Measurements from ENCODE around the gene ANKRD42. TPM values are rescaled to one million over a fixed set of nuclear protein-coding genes. Genes with fewer than 3 reads are reported as not detected.
A peak's percentile ranks its signal among the peaks of the same experiment; 100 is the strongest.

The ANKRD42 gene
- 1 to 10 TPM; 7.7 to 8.0 TPM for total RNA-seq

- DNase-seq (ENCODE audit: low spot score): peak; percentile 95
- Histone ChIP-seq H3K27me3 (no peaks in the 10 kb centered on the region), H3K27ac (peak within 1 kb of the TSS; percentile 90 to 92), H3K4me3 (peak within 1 kb of the TSS; percentile 83 to 94), H3K4me1 (peaks cover 0 to 31% of the 10 kb centered on the region in 2 donors), H3K9me3 (no peaks in the 10 kb centered on the region), H3K36me3 (peaks cover 32% of the 10 kb centered on the region)
- no peak for TF ChIP-seq CTCF (IDR thresholded peaks at IDR 0.05)
Observed at GRCh38 chr11:83193315-83194280, at the start of gene ANKRD42. TSS of gene ANKRD42 (plus strand) at chr11:83193712. CDS start at chr11:83194671, 959 bp downstream.

DNA sequence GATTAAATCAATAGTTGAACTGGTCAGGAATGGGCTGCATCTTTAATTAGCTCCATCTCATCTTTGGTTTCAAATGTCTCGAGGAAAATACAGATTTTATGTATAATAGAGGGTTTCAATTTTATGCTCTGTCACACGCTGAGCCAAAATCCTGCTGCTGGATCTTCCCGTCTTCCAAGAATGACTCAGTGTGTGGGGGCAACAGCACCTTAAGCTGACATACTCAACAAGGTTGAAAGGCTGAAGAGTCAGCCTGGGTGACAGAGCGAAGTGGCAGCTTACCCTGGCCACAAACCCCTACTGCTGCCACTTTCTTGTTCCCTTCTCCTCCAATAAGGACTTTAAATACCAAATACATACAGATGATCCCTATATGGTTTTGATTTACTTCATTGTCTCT, 45.6 kb upstream of the ANKRD42 start:
- no peak for DNase-seq (ENCODE audit: low spot score)
- Histone ChIP-seq H3K9me3 (no peaks in the 10 kb centered on the region), H3K27ac (no peak overlapping the region), H3K4me1 (no peaks in the 10 kb centered on the region), H3K4me3 (no peak overlapping the region), H3K36me3 (no peaks in the 10 kb centered on the region), H3K27me3 (no peaks in the 10 kb centered on the region)
- TF ChIP-seq CTCF (IDR thresholded peaks at IDR 0.05): no peak

GRCh38 chr11:83150450-83150849, 43.1 kb upstream of the ANKRD42 start:
- no peak overlapping the region for H3K27ac ChIP-seq
- no peak for DNase-seq (ENCODE audit: low spot score)
- TF ChIP-seq CTCF (IDR thresholded peaks at IDR 0.05): no peak

GRCh38 chr11:83151274-83151977, 42.1 kb upstream of the ANKRD42 start:
- Histone ChIP-seq H3K36me3 (no peaks in the 10 kb centered on the region), H3K27me3 (no peaks in the 10 kb centered on the region), H3K9me3 (no peaks in the 10 kb centered on the region)

More at GRCh38 chr11:83150450-83150849, 43.1 kb upstream of the ANKRD42 start:
- Histone ChIP-seq H3K27me3 (no peaks in the 10 kb centered on the region), H3K4me1 (no peaks in the 10 kb centered on the region), H3K4me3 (no peak overlapping the region), H3K9me3 (no peaks in the 10 kb centered on the region), H3K36me3 (no peaks in the 10 kb centered on the region)

DNA sequence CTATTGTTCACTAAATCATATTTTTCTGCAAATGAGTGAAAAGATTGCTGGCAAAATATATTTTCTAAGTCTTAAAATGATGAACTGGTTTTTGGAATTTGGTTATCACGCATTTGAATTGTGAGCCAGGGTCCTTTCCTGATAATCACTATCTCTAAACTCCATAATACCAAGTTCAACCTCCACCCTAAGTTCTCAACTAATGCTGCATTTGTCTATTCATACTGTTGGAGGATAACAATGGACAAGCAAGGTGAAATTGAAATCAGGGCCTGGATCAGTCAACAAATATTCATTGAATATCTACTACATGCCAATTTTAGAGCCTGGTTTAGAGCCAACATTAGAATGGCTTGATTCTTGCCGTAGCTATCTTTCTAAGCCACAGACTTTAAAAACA, 41.2 kb upstream of the ANKRD42 start:
- Histone ChIP-seq H3K4me3 (no peak overlapping the region), H3K4me1 (peaks cover 0 to 5% of the 10 kb centered on the region in 2 donors), H3K9me3 (no peaks in the 10 kb centered on the region), H3K36me3 (no peaks in the 10 kb centered on the region), H3K27me3 (no peaks in the 10 kb centered on the region), H3K27ac (no peak overlapping the region)
- DNase-seq (ENCODE audit: low spot score): no peak
- no peak for TF ChIP-seq CTCF (IDR thresholded peaks at IDR 0.05)

More at GRCh38 chr11:83151274-83151977, 42.1 kb upstream of the ANKRD42 start:
- DNase-seq (ENCODE audit: low spot score): no peak
- Histone ChIP-seq H3K4me1 (peaks cover 0 to 5% of the 10 kb centered on the region in 2 donors), H3K27ac (no peak overlapping the region), H3K4me3 (no peak overlapping the region)
- TF ChIP-seq CTCF (IDR thresholded peaks at IDR 0.05): no peak
